Measurements from ENCODE around the gene EYA4. TPM values are rescaled to one million over a fixed set of nuclear protein-coding genes. Genes with fewer than 3 reads are reported as not detected.

EYA4 gene
- total and polyA plus RNA-seq, 2 of the 4 experiments (the other 2 are of a cell fraction) = 5.7 to 11.1 TPM

DNA sequence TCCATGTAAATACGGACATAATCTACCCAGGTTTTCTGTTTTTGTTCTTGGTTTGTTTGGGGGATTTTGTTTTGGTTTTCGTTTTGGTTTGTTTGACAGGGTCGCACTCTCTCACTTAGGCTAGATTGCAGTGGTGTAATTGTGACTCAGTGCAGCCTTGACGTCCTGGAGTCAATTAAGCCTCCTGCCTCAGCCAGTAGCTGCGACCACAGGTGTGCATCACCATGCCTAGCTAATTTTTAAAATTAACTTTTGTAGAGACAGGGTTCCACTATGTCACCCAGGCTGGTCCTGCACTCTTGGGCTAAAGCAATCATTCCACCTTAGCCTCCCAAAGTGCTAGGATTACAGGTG is 37.8 kb upstream of the EYA4 start:
- dilution Hi-C loops (cut with HindIII; ENCODE audit: low sequenced_read_pairs, unreplicated experiment) = no loop called here
- Histone ChIP-seq H3K4me1 (ENCODE audit: control insufficient read depth, insufficient read depth, low read length) (peaks cover 7% of the 10 kb centered on the region), H2AFZ (replicated peaks; ENCODE audit: low read length, poor library complexity) (no peak overlapping the region), H4K5ac (ENCODE audit: low read depth, low read length) (no peak overlapping the region), H3K27me3 (ENCODE audit: control insufficient read depth, insufficient read depth, low read length) (no peaks in the 10 kb centered on the region), H4K20me1 (ENCODE audit: insufficient read depth, low read length) (no peaks in the 10 kb centered on the region), H3K4ac (ENCODE audit: low read depth, low read length) (no peak overlapping the region), H3K4me3 (ENCODE audit: insufficient read depth, low read depth, low read length) (no peak overlapping the region), H3K36me3 (ENCODE audit: control insufficient read depth, insufficient read depth, low read length) (no peaks in the 10 kb centered on the region), H2BK15ac (ENCODE audit: low read depth, low read length) (no peak overlapping the region), H2BK5ac (ENCODE audit: low read depth, low read length, poor library complexity, severe bottlenecking) (no peak overlapping the region), H3K56ac (ENCODE audit: extremely low read depth, insufficient read depth, low read length) (no peak overlapping the region), H3K9me1 (ENCODE audit: insufficient read depth, low read length) (no peaks in the 10 kb centered on the region), H3K23ac (ENCODE audit: low read depth, low read length) (no peak overlapping the region), H3K9me3 (ENCODE audit: control insufficient read depth, insufficient read depth, low read length) (no peaks in the 10 kb centered on the region), H3K4me2 (ENCODE audit: low read depth, low read length) (peak overlapping the region; percentile 20; the same call in 1 of the 2 replicates), H3K27ac (ENCODE audit: insufficient read depth, low read length) (no peak overlapping the region), H4K91ac (ENCODE audit: insufficient read depth, low read depth, low read length) (no peak overlapping the region), H4K8ac (ENCODE audit: low read depth in 2 of 2, low read length in 2 of 2) (no peak overlapping the region), H2AK9ac (replicated peaks; ENCODE audit: low read depth, low read length, poor library complexity) (no peak overlapping the region), H2BK120ac (ENCODE audit: low read depth, low read length) (no peak overlapping the region), H3K14ac (replicated peaks; ENCODE audit: low read depth, low read length) (no peak overlapping the region), H2BK20ac (ENCODE audit: low read depth, low read length) (no peak overlapping the region), H2AK5ac (ENCODE audit: low read depth, low read length) (no peak overlapping the region), H3K9ac (ENCODE audit: low read depth, low read length) (no peak overlapping the region), H3K79me1 (ENCODE audit: low read depth in 1 of 2, low read length in 2 of 2) (no peaks in the 10 kb centered on the region), H3K18ac (ENCODE audit: low read depth, low read length) (no peak overlapping the region)
- intact Hi-C loops (cut with micrococcal nuclease) = no loop called here
- ChIA-PET POLR2A (ENCODE audit: unreplicated experiment) (no interaction called here), CTCF (no interaction called here)
- BruUV-seq (replicated peaks) = no TSS peak
- DNase-seq (no peak), ATAC-seq (ENCODE audit: low read depth) (peak; percentile 18; the same call in 1 of the 2 replicates)
- in situ Hi-C loops (cut with MboI; ENCODE audit: low sequenced_read_pairs) = no loop called here
- no peak for TF ChIP-seq RFX5 (IDR thresholded peaks at IDR 0.05; ENCODE audit: low read depth, low read length)
- no peak for TF ChIP-seq FOS (IDR thresholded peaks at IDR 0.05; ENCODE audit: low read depth, low read length)
- TF ChIP-seq POLR2A (IDR thresholded peaks at IDR 0.05; ENCODE audit: low read depth, low read length) = no peak
- no peak for TF ChIP-seq MXI1 (IDR thresholded peaks at IDR 0.05; ENCODE audit: borderline replicate concordance, low read depth, low read length)
- TF ChIP-seq CTCF (conservative IDR thresholded peaks at IDR 0.05; ENCODE audit: low read depth, low read length) = no peak
- no peak for TF ChIP-seq CEBPB (IDR thresholded peaks at IDR 0.05; ENCODE audit: low read depth, low read length)
- TF ChIP-seq CHD1 (IDR thresholded peaks at IDR 0.05; ENCODE audit: low read depth, low read length) = no peak
- no peak for TF ChIP-seq MAZ (IDR thresholded peaks at IDR 0.05; ENCODE audit: borderline replicate concordance, low read depth, low read length)
- no peak for TF ChIP-seq NFE2L2 (IDR thresholded peaks at IDR 0.05; ENCODE audit: low read depth, low read length)
- no peak for TF ChIP-seq BHLHE40 (IDR thresholded peaks at IDR 0.05; ENCODE audit: low read depth, low read length)
- TF ChIP-seq MAFK (IDR thresholded peaks at IDR 0.05; ENCODE audit: low read depth, low read length) = no peak
- TF ChIP-seq SMC3 (IDR thresholded peaks at IDR 0.05; ENCODE audit: low read depth, low read length) = no peak
- no peak for TF ChIP-seq RAD21 (IDR thresholded peaks at IDR 0.05; ENCODE audit: low read length)
- no peak for TF ChIP-seq RCOR1 (IDR thresholded peaks at IDR 0.05; ENCODE audit: insufficient replicate concordance, low read length)
- TF ChIP-seq, protein P1, sequence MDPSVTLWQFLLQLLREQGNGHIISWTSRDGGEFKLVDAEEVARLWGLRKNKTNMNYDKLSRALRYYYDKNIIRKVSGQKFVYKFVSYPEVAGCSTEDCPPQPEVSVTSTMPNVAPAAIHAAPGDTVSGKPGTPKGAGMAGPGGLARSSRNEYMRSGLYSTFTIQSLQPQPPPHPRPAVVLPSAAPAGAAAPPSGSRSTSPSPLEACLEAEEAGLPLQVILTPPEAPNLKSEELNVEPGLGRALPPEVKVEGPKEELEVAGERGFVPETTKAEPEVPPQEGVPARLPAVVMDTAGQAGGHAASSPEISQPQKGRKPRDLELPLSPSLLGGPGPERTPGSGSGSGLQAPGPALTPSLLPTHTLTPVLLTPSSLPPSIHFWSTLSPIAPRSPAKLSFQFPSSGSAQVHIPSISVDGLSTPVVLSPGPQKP (IDR thresholded peaks at IDR 0.05; ENCODE audit: borderline replicate concordance, low read depth, low read length) = no peak
- TF ChIP-seq USF2 (IDR thresholded peaks at IDR 0.05; ENCODE audit: low read depth, low read length) = no peak
- no CpG with 5 or more reads among the region's 5 CpGs for WGBS, 2 experiments (ENCODE audit: extremely low coverage in 2 of 2, insufficient read length in 1 of 2)

Data from IMR-90 (cell line).